Psoas muscle (tissue), 8 donors: Measurements from ENCODE around the gene MYO10. TPM values are rescaled to one million over a fixed set of nuclear protein-coding genes. Genes with fewer than 3 reads are reported as not detected.

ENCODE experiments used
- ATAC-seq, 4 donors: fragments of 200-7000 bp; cut with Tn5 transposase; one replicate each; pipeline ENCODE4 v1.9.1; 2020; ENCODE audit warnings: moderate library complexity in 3 of 4, mild to moderate bottlenecking in 2 of 4
- DNase-seq, 2 donors: peaks; one replicate each; pipeline ENCODE4 v3.0.0-alpha.2; 2020
- H3K27ac ChIP-seq: fragments of 200-600 bp; one replicate; pipeline ENCODE4 v1.8.0; 2022
- H3K27me3 ChIP-seq, 3 donors: fragments of 200-600 bp in 1 of 3; one replicate each; pipeline versions ENCODE4 v1.6.1 to v1.8.0; 2013 to 2022; ENCODE audit warnings: low read length in 2 of 3, mild to moderate bottlenecking in 2 of 3, moderate library complexity in 1 of 3; ENCODE audit not compliant: insufficient read depth in 3 of 3
- H3K36me3 ChIP-seq, 2 donors: fragments of 200-600 bp in 1 of 2; one replicate each; pipeline versions ENCODE4 v1.6.1 to v1.8.0; 2013 to 2022; ENCODE audit warnings: low read depth in 1 of 2, mild to moderate bottlenecking in 1 of 2, moderate library complexity in 1 of 2; ENCODE audit not compliant: insufficient read depth in 1 of 2
- H3K4me1 ChIP-seq: fragments of 200-600 bp; one replicate; pipeline ENCODE4 v1.8.0; 2022
- H3K4me3 ChIP-seq: fragments of 200-600 bp; one replicate; pipeline ENCODE4 v1.8.0; 2022; ENCODE audit warnings: mild to moderate bottlenecking
- H3K9me3 ChIP-seq: fragments of 200-600 bp; one replicate; pipeline ENCODE4 v1.8.0; 2022
- WGBS, 3 donors: extraction: QIAGEN DNeasy Blood & Tissue Kit; methylation state at CpG; one replicate each; pipeline versions ENCODE4 v1.1.6 to v1.1.7; 2013; 5-methylcytosine and 5-hydroxymethylcytosine counted together
- intact Hi-C, 2 donors: fragments of 100-400 bp; cut with DNase I; formaldehyde crosslinking; loops; one replicate each; pipeline versions ENCODE4 v1.11.0 to v1.14.2; 2022
- polyA plus RNA-seq, 3 donors: library from polyadenylated mRNA; stranded (reverse); fragments of 200-250 nt; gene quantifications; one replicate each; pipeline ENCODE4 v1.2.3, GENCODE V29; 2013
- total RNA-seq, 4 donors: library from RNA; stranded (reverse); fragmentation: NEBNext Ultra II Directional in 2 of 4; extraction: Animal tissue kit (Norgen Biotek cat#: 25700) in 2 of 4; gene quantifications; one replicate each; pipeline versions ENCODE4 v1.2.1 to v1.2.4, GENCODE V29; 2021 to 2023
- TF ChIP-seq, protein P1 (sequence below): fragments of 200-600 bp; IDR thresholded peaks from one replicate; pipeline ENCODE4 v1.8.0; 2022; ENCODE audit warnings: antibody characterized with exemption
- donor health status: healthy with polysubstance abuse.
- donor health status: DM: no; HTN: no; CAD: no; lungs with moderate emphysema.
- donor health status: Bipolar disorder and iron deficiency.
- donor health status: healthy.
- donor health status: DM: yes; HTN: yes; CAD: no.
- donor health status: DM: no; HTN: no; CAD: no.
- donor health status: DM: no; HTN: no; CAD: no.
- donor health status: DM: yes; HTN: yes; CAD: no.

The MYO10 gene
- total and polyA plus RNA-seq, 7 donors = 1.8 to 10.9 (median 10.0) TPM

DNA sequence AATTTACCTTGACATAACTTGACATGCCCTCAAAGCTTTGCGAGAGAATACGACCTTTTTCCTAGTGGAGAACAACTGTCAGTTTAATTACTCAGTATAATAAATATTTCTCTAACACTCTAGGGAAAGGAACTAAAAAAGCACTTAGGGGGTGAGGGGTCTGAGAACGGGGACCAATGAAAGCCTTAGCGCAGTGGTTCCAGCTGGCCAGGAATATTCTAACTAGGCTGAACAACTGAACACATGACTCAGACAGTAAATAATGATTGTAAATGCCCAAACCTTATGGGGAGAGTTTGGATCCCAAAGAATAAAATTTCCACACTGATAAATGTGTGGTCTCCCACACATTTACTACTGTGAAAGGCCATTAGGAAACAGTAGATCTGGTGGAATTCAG, 14.9 kb downstream of the MYO10 start:
- H3K27ac ChIP-seq = no peak overlapping the region
- ATAC-seq (no peak), DNase-seq (no peak)
- 78 to 87% (median 81%) methylated on average over 4 of the region's 4 CpGs for WGBS, 3 donors
- H3K4me1 ChIP-seq = no peaks in the 10 kb centered on the region
- no peaks in the 10 kb centered on the region for H3K36me3 ChIP-seq
- TF ChIP-seq, protein P1, sequence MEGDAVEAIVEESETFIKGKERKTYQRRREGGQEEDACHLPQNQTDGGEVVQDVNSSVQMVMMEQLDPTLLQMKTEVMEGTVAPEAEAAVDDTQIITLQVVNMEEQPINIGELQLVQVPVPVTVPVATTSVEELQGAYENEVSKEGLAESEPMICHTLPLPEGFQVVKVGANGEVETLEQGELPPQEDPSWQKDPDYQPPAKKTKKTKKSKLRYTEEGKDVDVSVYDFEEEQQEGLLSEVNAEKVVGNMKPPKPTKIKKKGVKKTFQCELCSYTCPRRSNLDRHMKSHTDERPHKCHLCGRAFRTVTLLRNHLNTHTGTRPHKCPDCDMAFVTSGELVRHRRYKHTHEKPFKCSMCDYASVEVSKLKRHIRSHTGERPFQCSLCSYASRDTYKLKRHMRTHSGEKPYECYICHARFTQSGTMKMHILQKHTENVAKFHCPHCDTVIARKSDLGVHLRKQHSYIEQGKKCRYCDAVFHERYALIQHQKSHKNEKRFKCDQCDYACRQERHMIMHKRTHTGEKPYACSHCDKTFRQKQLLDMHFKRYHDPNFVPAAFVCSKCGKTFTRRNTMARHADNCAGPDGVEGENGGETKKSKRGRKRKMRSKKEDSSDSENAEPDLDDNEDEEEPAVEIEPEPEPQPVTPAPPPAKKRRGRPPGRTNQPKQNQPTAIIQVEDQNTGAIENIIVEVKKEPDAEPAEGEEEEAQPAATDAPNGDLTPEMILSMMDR = no peak
- no peaks in the 10 kb centered on the region for H3K9me3 ChIP-seq
- H3K4me3 ChIP-seq = no peak overlapping the region
- intact Hi-C loops = no loop called here
- H3K27me3 ChIP-seq = no peaks in the 10 kb centered on the region

GRCh38 chr5:16920109-16920816, 15.8 kb downstream of the MYO10 start:
- intact Hi-C loops = no loop called here
- 97 to 98% (median 98%) methylated on average over 8 of the region's 8 CpGs for WGBS, 3 donors

GRCh38 chr5:16918891-16919671, 17.0 kb downstream of the MYO10 start:
- no peak overlapping the region for H3K27ac ChIP-seq
- WGBS, 3 donors = 84 to 92% (median 88%) methylated on average over 8 of the region's 8 CpGs
- no peak overlapping the region for H3K4me3 ChIP-seq
- no peaks in the 10 kb centered on the region for H3K9me3 ChIP-seq
- H3K36me3 ChIP-seq = no peaks in the 10 kb centered on the region
- H3K4me1 ChIP-seq = peaks cover 2% of the 10 kb centered on the region
- intact Hi-C loops = no loop called here
- ATAC-seq (no peak), DNase-seq (no peak)
- TF ChIP-seq, protein P1 = no peak
- H3K27me3 ChIP-seq = no peaks in the 10 kb centered on the region

More at GRCh38 chr5:16920109-16920816, 15.8 kb downstream of the MYO10 start:
- H3K4me3 ChIP-seq = no peak overlapping the region
- no peaks in the 10 kb centered on the region for H3K36me3 ChIP-seq
- no peak for DNase-seq
- ATAC-seq = no peak
- H3K4me1 ChIP-seq = no peaks in the 10 kb centered on the region
- no peaks in the 10 kb centered on the region for H3K27me3 ChIP-seq
- no peak overlapping the region for H3K27ac ChIP-seq
- no peaks in the 10 kb centered on the region for H3K9me3 ChIP-seq
- TF ChIP-seq, protein P1 = no peak

DNA sequence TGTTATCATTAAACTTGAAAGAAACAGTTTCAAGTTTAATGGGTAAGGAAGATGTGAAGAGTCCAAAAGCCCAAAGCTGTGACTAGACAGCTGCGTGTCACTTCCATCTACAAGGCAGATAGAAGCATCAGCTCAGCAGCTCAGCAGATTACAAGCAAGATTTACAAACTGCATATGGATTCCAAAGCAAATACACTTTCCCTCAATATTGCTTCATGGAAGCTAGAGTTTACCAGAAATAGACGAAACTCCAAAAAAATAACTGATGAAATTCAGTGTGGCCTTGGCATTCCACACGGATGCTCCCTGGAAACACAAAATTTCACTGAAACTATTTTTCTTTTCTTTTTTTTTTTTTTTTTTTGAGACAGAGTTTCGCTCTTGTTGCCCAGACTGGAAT, 17.9 kb downstream of the MYO10 start:
- H3K4me1 ChIP-seq = peaks cover 12% of the 10 kb centered on the region
- no peaks in the 10 kb centered on the region for H3K27me3 ChIP-seq
- no peak overlapping the region for H3K4me3 ChIP-seq
- no peak for DNase-seq
- WGBS, 3 donors = 81 to 84% (median 83%) methylated on average over 4 of the region's 4 CpGs
- intact Hi-C loops = no loop called here
- H3K27ac ChIP-seq = no peak overlapping the region
- ATAC-seq = no peak
- TF ChIP-seq, protein P1 = no peak
- H3K36me3 ChIP-seq = no peaks in the 10 kb centered on the region
- no peaks in the 10 kb centered on the region for H3K9me3 ChIP-seq
